ENCODE data around the gene MEDAG.

DNA sequence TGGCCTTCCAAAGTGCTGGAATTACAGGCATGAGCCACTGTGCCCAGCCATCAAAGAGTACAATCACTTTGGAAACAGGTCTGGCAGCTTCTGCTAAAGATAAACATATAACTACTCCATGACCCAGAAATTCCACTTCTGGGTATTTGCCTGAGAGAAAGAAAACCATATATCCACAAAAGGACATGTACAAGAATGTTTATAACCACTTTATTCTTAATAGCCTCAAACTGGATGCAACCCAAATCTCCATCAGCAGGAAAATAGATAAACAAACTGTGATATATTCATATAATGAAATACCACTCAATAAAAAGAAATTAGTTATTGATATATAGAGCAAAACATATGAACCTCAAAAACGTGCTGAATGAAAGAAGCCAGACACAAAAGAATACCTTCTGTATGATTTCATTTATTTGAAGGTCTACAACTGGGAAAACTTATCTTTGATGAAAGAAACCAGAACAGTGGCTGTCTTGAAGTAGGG, 66.9 kb downstream of the MEDAG start:
- TF ChIP-seq CTCF (IDR thresholded peaks at IDR 0.05) (no peak), POLR2A (IDR thresholded peaks at IDR 0.05) (no peak)
